IPS-20b (cell line): ENCODE results near the gene PTPRM.
A peak's percentile ranks its signal among the peaks of the same experiment; 100 is the strongest.

Experiments used
- H3K27ac ChIP-seq: one replicate; pipeline ENCODE4 v1.5.1; 2013; ENCODE audit warnings: low read length
- H3K27me3 ChIP-seq: 2 replicates; pipeline ENCODE4 v1.6.1; 2013; ENCODE audit warnings: mild to moderate bottlenecking, low read length, inconsistent platforms; ENCODE audit not compliant: insufficient read depth
- H3K36me3 ChIP-seq: 2 replicates; pipeline ENCODE4 v1.6.1; 2013; ENCODE audit warnings: low read depth, mild to moderate bottlenecking, inconsistent platforms, low read length, moderate library complexity; ENCODE audit not compliant: insufficient read depth
- H3K4me1 ChIP-seq: 2 replicates; pipeline ENCODE4 v1.6.1; 2013; ENCODE audit warnings: mild to moderate bottlenecking, control low read depth, inconsistent platforms, low read length, moderate library complexity; ENCODE audit not compliant: insufficient read depth
- H3K4me3 ChIP-seq: 2 replicates; pipeline ENCODE4 v1.5.1; 2013; ENCODE audit warnings: mild to moderate bottlenecking, low read length, inconsistent platforms
- H3K9ac ChIP-seq: 2 replicates; pipeline ENCODE4 v1.6.1; 2013; ENCODE audit warnings: low read depth, mild to moderate bottlenecking, inconsistent platforms, low read length, moderate library complexity
- H3K9me3 ChIP-seq: 2 replicates; pipeline ENCODE4 v1.6.1; 2013; ENCODE audit warnings: mild to moderate bottlenecking, low read depth, low read length, inconsistent platforms; ENCODE audit not compliant: insufficient read depth

PTPRM gene

DNA sequence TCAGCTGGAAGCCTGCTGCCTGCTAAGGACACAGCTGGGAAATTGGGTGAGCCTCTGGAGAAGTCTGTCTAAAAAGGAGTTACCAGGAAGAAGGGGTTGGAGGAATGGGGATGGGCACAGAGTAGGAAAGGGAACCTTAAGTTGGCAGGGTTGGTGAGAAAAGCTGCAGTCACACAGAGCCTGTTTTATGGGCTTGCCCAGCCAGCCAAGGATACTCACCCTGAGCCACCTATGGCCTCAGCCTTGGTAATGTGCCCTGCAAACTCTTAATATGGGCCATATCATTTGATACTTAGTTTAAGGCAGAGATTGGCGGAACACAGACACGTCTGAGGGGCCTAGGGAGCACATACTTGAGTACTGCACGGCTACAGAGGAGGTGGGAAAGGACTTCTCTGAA is 623.9 kb downstream of the PTPRM start:
- no peak overlapping the region for H3K9ac ChIP-seq
- H3K36me3 ChIP-seq, result no peaks in the 10 kb centered on the region

DNA sequence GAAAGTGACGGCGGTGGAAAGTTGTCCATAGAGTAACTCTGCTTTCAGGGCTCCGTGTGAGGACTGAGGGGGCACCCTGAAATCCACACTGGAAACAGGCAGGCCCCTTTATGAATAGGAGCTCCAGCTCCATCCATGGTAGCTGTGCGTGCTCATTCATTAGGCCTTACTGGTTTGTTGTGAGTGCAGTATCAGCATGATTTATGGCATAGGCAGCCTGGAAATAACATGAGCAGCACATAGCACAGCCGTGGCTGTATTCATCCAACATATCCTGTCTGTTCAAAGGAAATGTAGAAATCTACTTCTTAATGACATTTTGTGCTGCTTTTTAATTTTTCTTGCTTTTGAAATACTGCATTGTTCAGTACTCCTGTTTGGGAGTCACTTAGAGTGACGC is 627.3 kb downstream of the PTPRM start:
- Histone ChIP-seq H3K9me3 (no peaks in the 10 kb centered on the region), H3K36me3 (no peaks in the 10 kb centered on the region), H3K4me1 (no peaks in the 10 kb centered on the region), H3K4me3 (no peak overlapping the region), H3K9ac (no peak overlapping the region), H3K27ac (no peak overlapping the region), H3K27me3 (no peaks in the 10 kb centered on the region)

More for the DNA sequence above, 623.9 kb downstream of the PTPRM start:
- Histone ChIP-seq H3K4me1 (no peaks in the 10 kb centered on the region), H3K27ac (no peak overlapping the region), H3K4me3 (no peak overlapping the region), H3K9me3 (no peaks in the 10 kb centered on the region), H3K27me3 (no peaks in the 10 kb centered on the region)

DNA sequence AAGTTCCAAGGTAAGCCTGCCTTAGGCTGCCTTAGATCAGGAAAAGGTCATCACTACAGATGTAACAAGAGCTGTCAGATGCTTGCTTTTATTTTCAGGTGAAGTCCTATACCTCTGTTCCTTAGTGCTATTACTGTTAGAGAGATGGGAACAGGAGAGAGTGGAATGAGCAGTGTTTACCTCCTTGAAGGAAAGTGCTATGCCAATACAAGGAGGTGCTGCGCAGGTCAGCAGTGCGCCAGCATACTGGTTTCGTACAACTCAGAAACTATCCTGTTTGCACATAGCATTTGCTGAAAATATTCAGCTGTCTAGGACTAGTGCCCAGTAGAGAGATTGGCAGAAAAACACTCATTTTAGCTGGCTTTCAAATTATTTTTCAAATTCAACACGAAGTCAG is 629.1 kb downstream of the PTPRM start:
- Histone ChIP-seq H3K9me3 (no peaks in the 10 kb centered on the region), H3K36me3 (no peaks in the 10 kb centered on the region), H3K4me1 (no peaks in the 10 kb centered on the region), H3K27me3 (no peaks in the 10 kb centered on the region), H3K27ac (no peak overlapping the region), H3K9ac (no peak overlapping the region), H3K4me3 (no peak overlapping the region)

DNA sequence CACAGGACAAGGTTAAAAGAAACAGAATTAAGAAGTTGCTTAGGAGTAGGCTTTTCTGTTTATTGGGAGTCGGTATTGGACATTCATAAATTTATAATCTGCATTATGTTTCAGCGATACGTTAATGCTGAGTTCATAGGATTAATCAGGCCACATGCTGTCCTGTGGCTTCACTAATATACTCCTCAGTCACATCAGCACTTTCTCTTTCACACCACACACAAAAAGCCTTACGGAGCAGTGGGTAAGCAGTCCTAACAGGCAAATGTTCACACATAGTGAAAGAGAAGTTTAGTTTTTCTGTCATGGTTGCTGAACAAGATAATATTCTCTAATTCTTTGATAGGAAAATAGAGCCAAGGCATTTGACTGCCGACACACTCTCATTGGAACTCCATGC is 630.4 kb downstream of the PTPRM start:
- no peaks in the 10 kb centered on the region for H3K4me1 ChIP-seq
- no peak overlapping the region for H3K4me3 ChIP-seq
- H3K27me3 ChIP-seq, result no peaks in the 10 kb centered on the region
- no peak overlapping the region for H3K27ac ChIP-seq
- no peaks in the 10 kb centered on the region for H3K36me3 ChIP-seq
- no peaks in the 10 kb centered on the region for H3K9me3 ChIP-seq
- no peak overlapping the region for H3K9ac ChIP-seq

DNA sequence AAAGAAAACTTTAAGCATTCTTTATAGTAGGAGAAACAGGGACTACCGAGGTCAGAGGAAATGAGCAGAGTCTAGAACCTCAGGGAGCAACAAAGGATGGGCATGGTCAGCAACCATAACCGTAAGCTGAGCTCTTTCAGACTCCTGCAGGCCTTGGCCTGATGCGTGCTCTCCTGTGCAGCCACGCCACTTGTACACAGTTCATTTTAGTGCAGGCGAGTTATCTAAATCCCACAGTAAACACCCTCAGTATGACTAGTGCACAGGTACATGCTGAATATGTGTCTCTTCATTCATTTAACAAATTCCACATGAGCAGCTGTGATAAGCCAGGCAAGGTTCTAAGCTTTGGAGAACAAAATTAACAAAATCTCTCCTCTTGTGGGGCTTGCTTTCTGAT is 640.9 kb downstream of the PTPRM start:
- no peak overlapping the region for H3K27ac ChIP-seq
- H3K9ac ChIP-seq, result no peak overlapping the region
- no peaks in the 10 kb centered on the region for H3K4me1 ChIP-seq
- no peaks in the 10 kb centered on the region for H3K27me3 ChIP-seq
- H3K9me3 ChIP-seq, result no peaks in the 10 kb centered on the region
- no peak overlapping the region for H3K4me3 ChIP-seq
- H3K36me3 ChIP-seq, result no peaks in the 10 kb centered on the region

DNA sequence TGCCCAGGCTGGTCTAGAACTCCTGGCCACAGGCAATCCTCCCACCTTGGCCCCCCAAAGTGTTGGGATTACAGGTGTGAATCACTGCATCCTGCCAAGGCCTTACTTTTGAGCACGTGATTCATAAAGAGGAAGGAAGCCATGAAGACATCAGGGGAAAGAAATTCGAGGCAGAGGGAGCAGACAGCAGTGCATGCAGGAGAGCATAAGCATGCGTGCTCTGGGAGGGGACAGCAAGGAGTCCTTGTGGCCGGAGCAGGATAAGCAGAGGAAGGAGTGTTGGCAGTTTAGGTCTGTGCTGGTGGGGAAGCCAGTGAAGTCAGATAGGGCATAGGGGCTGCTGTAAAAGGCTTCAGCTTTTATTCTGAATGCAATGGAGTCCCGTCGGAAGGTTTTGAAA is 641.6 kb downstream of the PTPRM start:
- no peaks in the 10 kb centered on the region for H3K4me1 ChIP-seq
- H3K27ac ChIP-seq, result no peak overlapping the region
- no peak overlapping the region for H3K4me3 ChIP-seq
- H3K9ac ChIP-seq, result no peak overlapping the region
- H3K27me3 ChIP-seq, result no peaks in the 10 kb centered on the region
- H3K36me3 ChIP-seq, result no peaks in the 10 kb centered on the region
- no peaks in the 10 kb centered on the region for H3K9me3 ChIP-seq

DNA sequence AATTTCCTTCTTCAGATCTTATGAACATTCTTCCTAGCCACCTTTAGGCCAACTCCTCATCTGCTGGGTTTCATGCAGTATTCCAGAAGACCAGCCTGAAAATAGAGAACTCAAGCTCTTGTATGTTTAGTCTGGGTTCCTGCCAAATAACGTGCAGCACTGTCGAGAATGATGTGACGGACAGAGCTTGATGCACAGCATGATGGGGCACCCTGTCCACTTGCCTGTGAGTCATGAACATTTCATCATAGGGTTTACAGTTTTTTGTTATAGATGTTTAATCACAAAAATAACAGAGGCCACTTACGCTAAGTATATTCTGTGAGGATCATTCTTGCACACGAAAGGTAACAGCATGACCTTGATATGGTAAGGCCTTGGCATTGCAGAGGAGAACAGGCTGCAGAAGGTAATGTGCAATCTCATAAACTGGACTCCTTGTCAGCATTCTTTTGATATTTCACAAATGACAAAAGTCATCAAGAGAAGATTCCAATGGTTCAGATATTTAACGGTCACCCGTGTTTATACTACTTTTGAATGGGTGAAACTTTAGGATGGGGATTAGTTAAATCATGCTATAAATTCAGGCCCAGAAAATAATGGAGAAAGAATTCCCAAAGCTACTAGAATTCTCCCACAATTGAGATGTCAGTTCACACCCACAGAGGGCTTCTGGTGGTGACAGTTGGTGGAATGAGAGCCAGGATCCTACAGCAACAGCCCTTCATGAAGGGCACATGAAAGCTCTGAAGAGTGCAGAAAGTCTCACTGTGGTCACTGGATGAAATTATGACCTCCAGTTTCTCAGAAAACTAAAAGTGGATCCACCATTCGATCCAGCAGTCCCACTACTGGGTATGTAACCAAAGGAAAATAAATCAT is 646.0 kb downstream of the PTPRM start:
- Histone ChIP-seq H3K4me1 (peaks cover 21% of the 10 kb centered on the region), H3K9me3 (no peaks in the 10 kb centered on the region), H3K9ac (no peak overlapping the region), H3K27ac (no peak overlapping the region), H3K36me3 (no peaks in the 10 kb centered on the region), H3K27me3 (no peaks in the 10 kb centered on the region), H3K4me3 (no peak overlapping the region)

DNA sequence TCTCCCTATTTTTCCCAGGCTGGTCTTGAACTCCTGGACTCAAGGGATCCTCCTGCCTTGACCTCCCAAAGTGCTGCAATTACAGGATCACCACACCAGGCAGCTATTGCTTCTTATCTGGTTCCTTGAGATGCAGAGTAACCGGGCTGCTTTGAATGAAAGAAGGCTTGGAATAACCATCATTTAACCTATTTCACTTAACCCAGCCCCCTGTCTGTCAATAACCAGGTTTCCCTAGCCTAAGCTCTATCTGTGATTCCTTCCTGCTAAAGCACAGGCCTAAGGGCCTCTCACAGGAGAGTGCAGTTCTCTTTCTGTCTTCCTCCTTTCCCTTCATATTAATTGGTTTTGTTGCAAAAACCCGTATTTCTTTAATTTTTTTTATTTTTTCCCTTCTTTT is 648.6 kb downstream of the PTPRM start:
- no peaks in the 10 kb centered on the region for H3K36me3 ChIP-seq
- H3K9me3 ChIP-seq, result no peaks in the 10 kb centered on the region
- H3K4me3 ChIP-seq, result no peak overlapping the region
- H3K27ac ChIP-seq, result no peak overlapping the region
- H3K9ac ChIP-seq, result no peak overlapping the region
- H3K27me3 ChIP-seq, result no peaks in the 10 kb centered on the region
- peaks cover 29% of the 10 kb centered on the region for H3K4me1 ChIP-seq

DNA sequence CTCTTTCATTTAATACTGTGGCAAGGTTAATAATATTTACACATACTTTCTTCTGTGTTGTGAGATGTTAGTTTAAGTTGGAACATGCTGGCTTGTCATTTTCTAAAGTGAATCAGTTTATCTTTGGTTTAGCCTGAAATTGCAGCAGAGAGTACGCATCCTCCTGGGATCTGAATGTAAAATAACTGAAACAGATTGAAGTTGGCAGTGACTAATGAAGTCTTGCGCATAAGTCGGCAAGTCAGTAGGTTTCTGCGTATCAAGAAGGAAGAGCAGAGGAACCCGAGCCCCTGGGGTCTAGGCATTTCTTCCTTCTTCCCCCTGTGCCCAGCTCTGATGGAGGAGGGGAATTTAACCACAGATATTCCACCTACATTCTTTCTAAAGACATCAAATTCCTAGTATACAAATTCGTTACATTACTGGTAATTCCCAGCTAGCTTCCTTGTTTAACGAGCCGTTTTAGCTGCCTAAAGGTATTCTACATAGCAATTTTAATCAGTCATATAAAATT is 650.0 kb downstream of the PTPRM start:
- H3K4me1 ChIP-seq, result peaks cover 29% of the 10 kb centered on the region
- H3K9me3 ChIP-seq, result no peaks in the 10 kb centered on the region
- H3K27me3 ChIP-seq, result no peaks in the 10 kb centered on the region
- H3K36me3 ChIP-seq, result no peaks in the 10 kb centered on the region
- peak overlapping the region; percentile 30; the same call in 1 of the 2 replicates for H3K9ac ChIP-seq
- peak overlapping the region; percentile 1; the same call in 1 of the 2 replicates for H3K4me3 ChIP-seq
- H3K27ac ChIP-seq, result no peak overlapping the region

DNA sequence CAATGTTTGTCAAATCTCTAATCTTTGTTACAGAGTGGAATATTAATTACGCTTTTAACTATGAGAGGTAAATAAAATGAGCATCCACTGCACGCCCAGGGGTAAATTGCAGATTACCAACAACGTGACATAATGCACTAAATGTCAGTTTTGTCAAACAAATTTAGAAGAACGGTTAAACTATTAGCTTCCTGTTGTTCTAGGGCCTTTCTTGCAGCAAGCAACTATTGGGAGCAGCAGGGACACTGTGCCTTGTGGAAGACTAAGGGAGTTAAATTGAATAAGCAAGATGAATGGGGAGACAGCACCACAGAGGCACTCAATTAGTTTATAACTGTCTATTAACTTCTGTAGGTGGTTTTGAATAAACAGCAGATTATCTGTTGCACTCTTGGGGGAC is 651.1 kb downstream of the PTPRM start:
- Histone ChIP-seq H3K27ac (no peak overlapping the region), H3K4me1 (peaks cover 29% of the 10 kb centered on the region), H3K27me3 (no peaks in the 10 kb centered on the region), H3K9me3 (no peaks in the 10 kb centered on the region), H3K4me3 (no peak overlapping the region), H3K9ac (peak overlapping the region; percentile 30; the same call in 1 of the 2 replicates), H3K36me3 (no peaks in the 10 kb centered on the region)

DNA sequence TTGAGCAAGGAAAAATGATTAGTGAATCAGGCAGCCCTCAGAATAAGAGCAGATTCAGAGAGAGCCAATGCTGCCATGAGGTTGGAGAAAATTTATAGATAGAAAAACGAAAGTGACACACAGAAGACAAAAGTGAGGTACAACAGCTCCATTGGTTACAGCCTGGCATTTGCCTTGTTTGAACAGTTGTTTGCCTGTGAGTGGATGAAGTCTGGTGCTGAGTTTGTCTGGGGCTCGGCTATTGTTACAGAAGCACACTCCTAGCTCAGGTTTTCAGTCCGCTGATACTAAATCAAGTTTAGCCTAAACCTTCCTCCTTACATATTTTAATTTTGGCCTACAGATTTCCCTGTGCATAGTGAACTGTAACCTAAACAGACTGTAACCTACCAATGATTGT is 654.3 kb downstream of the PTPRM start:
- H3K9me3 ChIP-seq, result peaks cover 6% of the 10 kb centered on the region; the same call in 1 of the 2 replicates
- no peak overlapping the region for H3K9ac ChIP-seq
- peaks cover 24% of the 10 kb centered on the region for H3K4me1 ChIP-seq
- H3K27ac ChIP-seq, result no peak overlapping the region
- no peaks in the 10 kb centered on the region for H3K27me3 ChIP-seq
- H3K36me3 ChIP-seq, result no peaks in the 10 kb centered on the region
- no peak overlapping the region for H3K4me3 ChIP-seq

DNA sequence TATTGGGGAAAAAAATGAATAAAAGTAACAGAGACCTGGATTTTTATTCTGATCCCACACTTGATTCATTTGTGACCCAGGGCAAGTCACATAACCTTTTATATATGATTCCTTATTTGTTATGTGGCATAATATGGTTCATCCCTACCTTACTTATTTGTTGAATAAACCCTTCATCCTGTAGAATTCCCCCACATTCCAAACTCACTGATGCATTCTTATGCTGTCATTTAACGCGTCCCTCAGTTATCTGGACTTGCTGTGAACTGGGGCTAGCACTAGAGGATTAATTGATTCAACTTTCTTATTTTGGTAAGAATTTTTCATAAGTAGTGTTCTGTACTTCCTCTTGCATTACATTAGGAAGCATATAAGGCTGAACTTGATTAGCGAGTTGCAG is 657.5 kb downstream of the PTPRM start:
- Histone ChIP-seq H3K27ac (no peak overlapping the region), H3K4me1 (no peaks in the 10 kb centered on the region), H3K27me3 (no peaks in the 10 kb centered on the region), H3K4me3 (no peak overlapping the region), H3K9me3 (peaks cover 10% of the 10 kb centered on the region; the same call in 1 of the 2 replicates), H3K9ac (no peak overlapping the region), H3K36me3 (no peaks in the 10 kb centered on the region)
